ENCODE data around the gene CBL.
"Not testable (repeated sequence)": the region's sequence is repeated elsewhere in the genome, so short reads cannot be mapped to it uniquely, and the experiment has no call there.

Gene CBL

GRCh38 chr11:119175493-119176077 is 30.6 kb upstream of the CBL start:
- TF ChIP-seq CTCF (IDR thresholded peaks at IDR 0.05; ENCODE audit: borderline replicate concordance, control extremely low read depth, extremely low read depth, insufficient read depth, missing control alignments) = no peak
- no peak for DNase-seq (ENCODE audit: low spot score)
- in situ Hi-C loops (cut with MboI; ENCODE audit: low sequenced_read_pairs, unreplicated experiment) = no loop called here

- in situ Hi-C loops (cut with MboI; ENCODE audit: low sequenced_read_pairs, unreplicated experiment) = no loop called here
- TF ChIP-seq CTCF (IDR thresholded peaks at IDR 0.05; ENCODE audit: borderline replicate concordance, control extremely low read depth, extremely low read depth, insufficient read depth, missing control alignments) = no peak
- no peak for DNase-seq (ENCODE audit: low spot score)
Observed at GRCh38 chr11:119178166-119178680, 27.9 kb upstream of the CBL start.

GRCh38 chr11:119179342-119179741 is 26.8 kb upstream of the CBL start:
- in situ Hi-C loops (cut with MboI; ENCODE audit: low sequenced_read_pairs, unreplicated experiment) = no loop called here
- TF ChIP-seq CTCF (IDR thresholded peaks at IDR 0.05; ENCODE audit: borderline replicate concordance, control extremely low read depth, extremely low read depth, insufficient read depth, missing control alignments) = no peak
- DNase-seq (ENCODE audit: low spot score) = no peak

- DNase-seq (ENCODE audit: low spot score) = no peak
- in situ Hi-C loops (cut with MboI; ENCODE audit: low sequenced_read_pairs, unreplicated experiment) = no loop called here
- no peak for TF ChIP-seq CTCF (IDR thresholded peaks at IDR 0.05; ENCODE audit: borderline replicate concordance, control extremely low read depth, extremely low read depth, insufficient read depth, missing control alignments)
Observed at GRCh38 chr11:119179983-119180382, 26.2 kb upstream of the CBL start.

GRCh38 chr11:119180729-119181676 is 25.1 kb upstream of the CBL start:
- DNase-seq (ENCODE audit: low spot score) = no peak
- TF ChIP-seq CTCF (IDR thresholded peaks at IDR 0.05; ENCODE audit: borderline replicate concordance, control extremely low read depth, extremely low read depth, insufficient read depth, missing control alignments) = no peak
- in situ Hi-C loops (cut with MboI; ENCODE audit: low sequenced_read_pairs, unreplicated experiment) = no loop called here

- TF ChIP-seq CTCF (IDR thresholded peaks at IDR 0.05; ENCODE audit: borderline replicate concordance, control extremely low read depth, extremely low read depth, insufficient read depth, missing control alignments) = no peak
- DNase-seq (ENCODE audit: low spot score) = no peak
- in situ Hi-C loops (cut with MboI; ENCODE audit: low sequenced_read_pairs, unreplicated experiment) = no loop called here
Observed at GRCh38 chr11:119181677-119182412, 24.3 kb upstream of the CBL start.

GRCh38 chr11:119184399-119184798 is 21.7 kb upstream of the CBL start:
- in situ Hi-C loops (cut with MboI; ENCODE audit: low sequenced_read_pairs, unreplicated experiment); DNase-seq (ENCODE audit: low spot score): not testable (repeated sequence)
